ENCODE measurements around the gene VSIG10L. TPM values are rescaled to one million over a fixed set of nuclear protein-coding genes. Genes with fewer than 3 reads are reported as not detected.

Gene VSIG10L
- total RNA-seq, 1 donor from 2014 or later, result 3.5 TPM

DNA sequence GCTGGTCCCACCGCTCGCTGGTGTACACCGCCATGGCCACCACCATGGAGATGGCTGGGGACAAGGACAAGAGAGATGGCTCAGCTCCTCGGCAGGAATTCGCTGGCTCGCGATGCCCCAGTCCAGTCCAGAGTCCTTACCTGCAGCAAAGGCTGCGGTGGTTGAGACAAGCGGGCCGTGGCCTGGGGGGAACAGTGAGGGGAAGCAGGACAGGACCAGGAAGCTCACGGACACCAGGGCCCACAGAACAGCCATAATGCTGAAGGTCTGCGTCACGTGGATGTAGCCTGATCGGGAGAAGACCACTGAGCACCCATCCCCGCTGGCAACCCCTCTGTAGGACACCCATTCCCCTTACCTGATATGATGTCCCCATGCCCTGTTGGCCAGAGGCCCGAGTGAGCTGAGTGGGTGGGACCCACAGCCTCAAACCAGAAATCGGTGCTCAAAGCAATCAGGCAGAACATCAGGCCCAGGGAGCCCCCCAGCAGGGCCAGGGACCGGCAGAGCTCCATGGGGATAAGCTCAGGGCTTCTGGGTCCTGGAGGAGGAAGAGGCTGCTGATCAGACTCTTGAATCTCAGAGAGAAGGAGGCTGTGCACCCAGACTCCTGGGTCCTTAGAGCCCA lies 30.2 kb upstream of the VSIG10L start:
- DNase-seq (ENCODE audit: extremely low spot score, unreplicated experiment), result no peak
- Mint-ChIP-seq H3K36me3 (ENCODE audit: unreplicated experiment) (no peaks in the 10 kb centered on the region), H3K4me3 (ENCODE audit: unreplicated experiment) (no peak overlapping the region), H3K27me3 (ENCODE audit: unreplicated experiment) (no peaks in the 10 kb centered on the region), H3K4me1 (ENCODE audit: unreplicated experiment) (peaks cover 10% of the 10 kb centered on the region), H3K27ac (ENCODE audit: unreplicated experiment) (no peak overlapping the region), H3K9me3 (ENCODE audit: unreplicated experiment) (no peaks in the 10 kb centered on the region)
- no peak for TF ChIP-seq CTCF (IDR thresholded peaks at IDR 0.05)

DNA sequence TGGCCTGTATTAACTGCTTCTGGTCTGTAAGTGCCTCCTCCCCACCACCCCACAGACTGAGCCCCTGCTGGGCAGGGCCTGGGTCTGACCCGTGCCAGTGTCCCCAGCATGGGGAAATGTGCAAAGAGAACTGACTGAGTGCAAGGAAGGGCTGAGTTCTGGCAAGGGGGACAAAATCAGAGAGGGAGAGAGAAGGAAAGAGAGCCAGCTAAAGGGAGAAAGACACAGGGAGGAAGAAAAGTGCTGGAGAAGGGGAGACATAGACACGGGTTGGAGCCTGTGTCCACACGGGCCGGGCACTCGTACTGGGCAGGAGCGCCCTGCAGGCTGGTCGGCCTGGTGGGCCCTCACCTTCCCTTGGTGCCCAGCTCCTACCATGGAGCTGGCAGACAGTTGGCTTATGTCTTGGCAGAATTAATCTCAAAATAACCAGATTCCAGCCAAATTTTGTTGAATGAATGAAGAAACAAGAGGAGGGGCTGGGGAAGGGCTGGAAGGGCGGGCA lies 29.3 kb upstream of the VSIG10L start:
- Mint-ChIP-seq H3K9me3 (ENCODE audit: unreplicated experiment) (no peaks in the 10 kb centered on the region), H3K36me3 (ENCODE audit: unreplicated experiment) (no peaks in the 10 kb centered on the region), H3K4me1 (ENCODE audit: unreplicated experiment) (peaks cover 14% of the 10 kb centered on the region), H3K27ac (ENCODE audit: unreplicated experiment) (no peak overlapping the region), H3K27me3 (ENCODE audit: unreplicated experiment) (no peaks in the 10 kb centered on the region), H3K4me3 (ENCODE audit: unreplicated experiment) (no peak overlapping the region)
- no peak for DNase-seq (ENCODE audit: extremely low spot score, unreplicated experiment)
- TF ChIP-seq CTCF (IDR thresholded peaks at IDR 0.05), result no peak

DNA sequence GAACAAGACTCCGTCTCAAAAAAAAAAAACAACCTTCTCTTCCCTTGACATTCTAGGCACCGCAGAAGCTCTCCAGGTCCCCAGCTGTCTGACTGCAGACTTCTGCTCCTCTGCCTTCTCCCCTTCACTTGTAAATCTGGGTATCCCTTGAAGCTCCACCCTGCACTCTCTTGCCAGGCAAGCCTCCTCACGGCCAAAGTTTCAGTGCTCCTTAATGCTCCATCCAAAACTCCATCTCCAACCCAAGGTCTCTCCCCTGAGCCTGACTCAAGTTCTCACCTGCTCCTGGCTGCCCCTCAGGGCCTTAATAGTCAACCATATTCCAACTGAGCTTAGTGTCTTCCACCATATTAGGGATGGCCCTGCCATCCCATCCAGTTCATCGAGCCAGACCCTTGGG lies 28.3 kb upstream of the VSIG10L start:
- Mint-ChIP-seq H3K27ac (ENCODE audit: unreplicated experiment) (peak overlapping the region; percentile 16), H3K36me3 (ENCODE audit: unreplicated experiment) (no peaks in the 10 kb centered on the region), H3K4me1 (ENCODE audit: unreplicated experiment) (peaks cover 18% of the 10 kb centered on the region), H3K4me3 (ENCODE audit: unreplicated experiment) (no peak overlapping the region), H3K9me3 (ENCODE audit: unreplicated experiment) (no peaks in the 10 kb centered on the region), H3K27me3 (ENCODE audit: unreplicated experiment) (no peaks in the 10 kb centered on the region)
- no peak for TF ChIP-seq CTCF (IDR thresholded peaks at IDR 0.05)
- DNase-seq (ENCODE audit: extremely low spot score, unreplicated experiment), result no peak

DNA sequence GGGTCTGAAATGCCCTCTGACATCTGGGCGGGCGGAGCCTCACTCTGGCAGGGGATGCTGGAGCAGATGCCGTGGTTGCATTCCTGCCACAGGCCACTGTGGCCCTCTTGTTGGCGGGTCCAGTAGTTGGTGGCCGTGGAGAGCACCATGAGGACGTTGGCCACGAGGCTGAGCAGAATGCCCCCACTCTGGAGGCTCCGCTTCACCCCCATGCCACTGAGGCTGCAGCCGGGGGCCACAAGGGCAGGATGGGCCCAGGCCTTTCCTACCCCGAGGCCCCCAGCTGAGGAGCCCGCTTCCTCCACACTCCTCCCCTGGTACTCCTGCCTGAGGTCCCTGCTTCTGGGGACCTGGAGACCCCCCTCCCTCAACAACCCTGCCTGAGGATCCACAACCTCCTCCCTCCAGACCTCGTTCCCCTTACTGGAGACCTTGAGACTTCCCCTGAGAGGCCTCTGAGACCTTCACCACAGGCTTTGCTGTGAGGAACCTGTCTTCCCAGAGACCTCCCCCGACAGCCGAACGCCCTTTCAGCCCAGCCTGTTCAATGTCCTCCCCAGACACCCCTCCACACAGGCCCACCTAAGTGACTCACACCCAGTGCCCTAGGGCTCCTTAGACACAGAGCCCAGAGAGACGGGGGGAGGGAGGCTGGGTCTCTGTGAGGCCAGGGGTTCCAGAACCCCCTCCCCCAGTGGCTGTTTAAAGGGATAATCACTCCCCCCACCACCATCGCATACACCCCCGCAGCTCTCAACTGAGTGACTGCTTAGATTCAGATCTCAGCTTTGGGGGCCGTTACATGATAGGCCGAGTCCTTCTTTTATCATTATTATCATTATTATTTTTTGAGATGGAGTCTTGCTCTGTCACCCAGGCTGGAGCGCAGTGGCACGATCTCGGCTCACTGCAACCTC lies 26.7 kb upstream of the VSIG10L start, which contains the start of gene CLDND2:
CLDND2 (minus strand) TSS at position 638 of the 917 bp plus-strand sequence; CDS start at position 212, 426 bp downstream.
- no peaks in the 10 kb centered on the region for H3K36me3 Mint-ChIP-seq (ENCODE audit: unreplicated experiment)
- no peak for TF ChIP-seq CTCF (IDR thresholded peaks at IDR 0.05)
- peaks cover 30% of the 10 kb centered on the region for H3K4me1 Mint-ChIP-seq (ENCODE audit: unreplicated experiment)
- no peaks in the 10 kb centered on the region for H3K27me3 Mint-ChIP-seq (ENCODE audit: unreplicated experiment)
- H3K9me3 Mint-ChIP-seq (ENCODE audit: unreplicated experiment), result no peaks in the 10 kb centered on the region
- no peak for DNase-seq (ENCODE audit: extremely low spot score, unreplicated experiment)
- H3K4me3 Mint-ChIP-seq (ENCODE audit: unreplicated experiment), result peak within 1 kb of the TSS; percentile 89
- peak within 1 kb of the TSS; percentile 97 for H3K27ac Mint-ChIP-seq (ENCODE audit: unreplicated experiment)
